CD4-positive, alpha-beta T cell treated with Interferon alpha-2 for 1 hour (primary cell): Measurements from ENCODE around the gene REXO5.
"Not testable (repeated sequence)": the region's sequence is repeated elsewhere in the genome, so short reads cannot be mapped to it uniquely, and the experiment has no call there.

Experiments used
- DNase-seq, 2 donors: peaks; one replicate each; pipeline ENCODE4 v3.0.0-alpha.2; 2020 to 2022

Gene REXO5

DNA sequence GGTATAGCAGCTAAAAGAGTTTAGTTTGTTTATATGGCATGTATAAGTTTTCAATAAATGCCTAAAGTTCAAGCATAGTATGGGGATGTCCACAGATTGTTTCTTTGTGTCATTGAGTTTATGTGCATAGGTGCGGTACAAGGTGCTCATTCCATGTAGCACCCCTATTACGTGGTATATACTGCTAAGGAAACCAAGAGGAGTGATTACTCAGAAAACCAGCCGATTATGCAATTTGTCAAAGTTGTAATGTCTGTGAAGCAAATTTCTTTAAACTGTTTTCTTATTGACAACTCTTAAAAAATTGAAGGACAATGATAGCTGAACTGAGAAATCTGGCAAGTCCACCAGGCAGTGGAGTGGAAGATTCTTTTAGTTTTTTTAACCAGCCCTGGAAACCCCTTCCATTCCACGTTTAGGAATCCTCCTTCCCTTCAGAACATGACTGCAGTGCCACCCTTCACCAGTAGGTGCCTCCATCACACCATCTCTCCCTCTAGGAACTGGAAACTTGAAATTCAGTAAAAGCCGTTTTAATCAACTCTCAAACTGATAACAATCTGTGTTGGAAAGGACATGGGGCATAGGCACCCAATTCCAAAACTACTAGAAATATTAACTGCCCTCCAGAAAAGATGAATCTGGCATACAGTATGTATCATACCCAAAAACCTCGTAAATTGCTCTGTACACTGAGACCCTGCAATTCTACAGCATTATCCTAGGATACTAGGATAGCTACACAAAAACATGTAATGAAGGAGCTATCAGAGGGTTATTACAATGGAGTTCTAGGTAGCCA lies 43.5 kb downstream of the REXO5 start:
- DNase-seq, result peak; percentile 53 to 70

DNA sequence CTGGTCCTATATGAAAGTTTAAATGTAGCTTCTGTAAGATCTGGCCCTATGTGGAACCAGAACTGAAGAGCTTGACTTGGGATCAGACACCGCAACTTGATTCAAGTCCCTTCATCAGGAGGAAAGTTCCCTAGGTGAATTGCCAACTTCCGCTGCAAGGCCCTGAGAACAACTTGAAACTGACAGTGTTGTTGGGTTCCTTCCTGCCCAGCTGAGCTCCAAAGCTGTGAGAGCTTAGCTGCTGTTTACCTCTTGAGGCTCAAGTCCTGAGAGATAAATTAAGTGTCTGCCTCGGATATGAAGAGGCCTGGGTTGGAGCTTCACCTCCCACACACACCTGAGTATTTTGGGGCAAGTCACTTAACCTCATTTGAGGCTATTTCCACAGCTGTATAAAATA lies 44.7 kb downstream of the REXO5 start:
- DNase-seq, result no peak

DNA sequence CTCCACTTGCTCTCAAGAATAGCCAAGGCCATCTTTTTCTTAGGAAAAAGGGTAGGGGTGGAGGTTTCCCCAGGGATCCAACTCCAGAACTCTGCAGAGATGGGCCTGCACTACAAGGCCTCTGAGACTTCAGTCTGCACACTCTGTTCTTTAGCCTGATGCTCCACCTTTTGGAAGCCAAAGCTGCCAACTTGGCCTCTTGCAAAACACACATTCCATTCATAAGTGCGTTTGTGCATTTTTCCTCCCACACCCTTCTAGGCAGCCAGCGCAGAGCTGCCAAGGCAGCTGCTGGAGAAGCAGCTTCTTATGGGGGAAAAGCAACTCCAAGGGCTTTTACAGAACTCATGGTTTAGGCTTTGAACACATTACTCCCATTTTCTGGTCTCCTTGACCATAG lies 45.3 kb downstream of the REXO5 start:
- DNase-seq, result no peak

DNA sequence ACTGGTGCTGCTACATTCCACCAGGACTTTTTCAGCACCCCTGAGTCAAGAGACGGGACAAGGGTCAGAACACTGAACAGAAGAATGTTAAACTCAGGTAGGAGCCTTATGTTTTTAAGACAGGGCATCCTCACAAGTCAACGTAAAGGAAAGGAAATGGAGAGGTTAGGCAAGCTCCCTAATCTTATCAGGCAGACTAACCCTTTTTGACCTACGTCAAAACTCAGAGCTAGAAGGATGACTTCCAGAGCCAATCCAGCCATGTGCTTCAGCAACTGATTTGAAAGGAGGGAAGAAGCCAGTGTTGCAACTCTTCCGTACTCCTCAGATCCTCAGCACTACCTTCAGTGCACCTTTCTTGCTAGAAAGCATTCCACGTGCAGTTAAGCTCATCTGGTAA lies 46.8 kb downstream of the REXO5 start:
- DNase-seq, result no peak

DNA sequence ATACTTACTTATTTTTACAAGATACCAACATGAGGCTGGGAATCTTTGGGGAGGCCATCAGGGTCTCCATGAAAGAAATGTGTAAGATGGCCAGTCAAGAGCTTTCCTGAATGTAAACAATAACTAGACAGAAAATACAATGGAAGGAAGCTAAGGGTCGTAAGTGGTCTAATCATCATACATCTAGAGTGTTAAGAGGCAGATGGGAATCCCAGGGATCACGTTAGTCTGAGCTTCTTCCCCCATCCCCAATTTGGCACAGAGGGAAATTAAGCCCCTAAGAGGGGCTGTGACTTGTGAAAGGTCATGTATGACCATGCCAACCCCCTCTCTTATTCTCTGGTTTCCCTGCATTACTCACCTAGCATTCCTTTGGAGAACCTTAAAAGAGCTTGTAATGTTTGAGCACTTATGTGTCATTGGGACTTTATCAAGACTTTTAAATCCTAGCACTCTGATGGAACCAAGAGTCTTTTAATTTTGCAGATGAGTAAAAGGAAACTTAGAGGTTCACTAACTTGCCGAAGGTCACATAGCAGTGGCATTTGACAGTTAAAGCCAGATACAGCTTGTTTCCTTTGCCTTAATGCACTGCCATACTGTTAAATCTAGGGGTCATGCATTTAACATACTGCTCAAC lies 47.8 kb downstream of the REXO5 start:
- no peak for DNase-seq

DNA sequence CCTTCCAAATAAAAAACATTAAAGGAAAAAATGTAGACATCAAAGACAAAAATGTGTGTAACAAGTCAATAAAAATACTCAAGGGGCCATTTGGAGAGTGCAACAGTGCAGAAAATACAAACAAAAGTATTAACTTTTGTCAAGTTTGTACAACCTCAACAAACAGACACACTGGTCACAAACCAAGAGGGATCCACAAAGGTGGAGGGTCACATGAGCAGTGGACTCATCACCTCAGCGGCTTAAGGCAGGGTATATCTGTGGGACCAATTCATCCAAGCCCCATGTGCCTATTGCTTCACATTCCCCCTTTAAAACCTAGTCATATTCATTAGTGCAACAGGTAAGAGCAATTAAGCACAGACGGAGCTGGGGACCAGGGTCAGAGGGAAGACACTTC lies 48.6 kb downstream of the REXO5 start:
- DNase-seq, result no peak

DNA sequence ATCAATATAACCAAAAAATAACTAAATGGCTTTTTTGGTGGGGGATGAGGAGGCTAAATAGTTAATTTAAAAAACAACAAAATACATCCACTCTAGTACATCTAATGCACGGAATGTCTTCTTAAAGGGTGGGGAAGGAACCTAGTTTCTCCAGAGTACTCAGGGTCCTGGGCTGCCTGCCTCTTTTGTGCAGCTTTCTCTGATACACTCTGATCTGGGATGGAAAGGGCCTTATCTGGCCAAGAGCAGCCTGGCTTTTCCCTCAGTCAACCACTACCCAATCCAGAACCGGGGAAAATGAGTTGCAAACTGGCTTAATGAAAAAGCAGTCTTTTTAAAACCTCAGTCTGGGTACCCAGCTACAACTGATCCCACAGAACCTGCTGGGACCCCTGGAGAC lies 51.0 kb downstream of the REXO5 start:
- no peak for DNase-seq

DNA sequence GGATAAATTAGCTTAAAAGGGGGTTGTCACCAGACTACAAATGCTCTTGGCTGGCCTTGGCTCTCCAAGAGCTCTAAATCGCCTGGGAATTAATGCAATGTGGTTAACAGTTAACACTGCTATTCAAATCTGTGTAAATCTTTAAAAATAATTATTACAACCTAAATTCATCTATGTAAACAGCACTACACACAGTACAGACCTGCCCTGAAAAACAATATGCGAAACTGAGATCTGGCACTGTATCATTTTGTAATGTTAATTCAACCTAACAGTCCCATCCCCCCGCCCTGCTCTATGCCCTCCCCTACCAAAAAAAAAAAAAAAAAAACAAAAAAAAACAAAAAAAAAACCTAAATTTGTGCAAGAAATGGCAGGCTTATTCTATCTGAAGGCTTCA lies 52.9 kb downstream of the REXO5 start:
- DNase-seq, result no peak

DNA sequence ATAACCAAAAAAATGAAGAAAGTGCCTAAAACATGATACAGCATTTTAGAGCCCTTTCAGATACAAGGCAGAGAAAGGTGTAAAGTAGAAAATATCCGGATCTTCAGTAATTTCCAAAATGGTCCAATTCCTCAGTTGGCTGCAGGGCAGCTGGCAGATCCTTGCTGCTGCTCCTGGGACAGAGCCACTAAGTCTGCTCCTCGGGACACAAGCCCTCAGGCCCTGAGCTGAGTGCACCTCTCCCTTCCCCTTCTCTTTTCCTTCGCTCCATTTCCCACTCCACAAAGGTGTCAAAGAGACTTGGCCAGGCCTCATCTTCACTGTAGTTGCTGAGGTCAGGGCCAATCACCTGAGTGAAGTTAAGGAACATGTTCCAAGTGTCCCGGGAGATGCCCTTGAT lies 53.4 kb downstream of the REXO5 start:
- no peak for DNase-seq

DNA sequence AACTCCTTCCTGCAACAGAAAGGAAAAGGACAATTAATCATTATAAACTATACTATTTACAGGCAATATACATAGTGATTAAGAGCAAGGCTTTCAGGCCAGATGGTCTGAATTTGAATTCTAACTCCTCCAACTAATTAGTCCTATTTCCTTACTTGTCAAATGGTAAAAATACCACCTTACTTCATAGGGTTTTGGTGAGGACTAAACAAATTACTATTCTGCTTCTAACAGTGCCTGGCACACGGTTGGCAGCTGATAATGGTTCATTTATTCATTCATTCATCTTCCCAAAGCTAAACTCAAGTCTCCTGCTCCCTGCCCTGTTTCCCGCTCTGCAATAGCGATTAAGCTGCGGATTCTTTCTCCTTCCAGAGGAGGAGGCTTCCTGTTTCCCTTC lies 54.0 kb downstream of the REXO5 start:
- no peak for DNase-seq

DNA sequence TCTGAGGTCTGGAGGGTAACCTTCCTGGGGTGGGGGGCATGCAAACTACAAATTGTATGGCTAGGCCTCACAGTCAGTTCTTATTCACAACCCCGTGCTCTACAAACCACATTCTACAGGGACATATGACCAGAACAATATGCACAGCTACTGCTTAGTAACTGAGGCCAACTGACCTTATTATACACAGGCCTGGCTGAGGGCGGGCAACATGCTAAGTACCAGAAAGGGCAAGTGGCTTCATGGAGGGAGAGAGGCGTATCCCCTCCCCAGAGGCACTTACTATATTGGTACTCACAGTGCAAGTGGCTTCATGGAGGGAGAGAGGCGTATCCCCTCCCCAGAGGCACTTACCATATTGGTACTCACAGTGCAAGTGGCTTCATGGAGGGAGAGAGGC lies 54.7 kb downstream of the REXO5 start:
- DNase-seq, result not testable (repeated sequence)

DNA sequence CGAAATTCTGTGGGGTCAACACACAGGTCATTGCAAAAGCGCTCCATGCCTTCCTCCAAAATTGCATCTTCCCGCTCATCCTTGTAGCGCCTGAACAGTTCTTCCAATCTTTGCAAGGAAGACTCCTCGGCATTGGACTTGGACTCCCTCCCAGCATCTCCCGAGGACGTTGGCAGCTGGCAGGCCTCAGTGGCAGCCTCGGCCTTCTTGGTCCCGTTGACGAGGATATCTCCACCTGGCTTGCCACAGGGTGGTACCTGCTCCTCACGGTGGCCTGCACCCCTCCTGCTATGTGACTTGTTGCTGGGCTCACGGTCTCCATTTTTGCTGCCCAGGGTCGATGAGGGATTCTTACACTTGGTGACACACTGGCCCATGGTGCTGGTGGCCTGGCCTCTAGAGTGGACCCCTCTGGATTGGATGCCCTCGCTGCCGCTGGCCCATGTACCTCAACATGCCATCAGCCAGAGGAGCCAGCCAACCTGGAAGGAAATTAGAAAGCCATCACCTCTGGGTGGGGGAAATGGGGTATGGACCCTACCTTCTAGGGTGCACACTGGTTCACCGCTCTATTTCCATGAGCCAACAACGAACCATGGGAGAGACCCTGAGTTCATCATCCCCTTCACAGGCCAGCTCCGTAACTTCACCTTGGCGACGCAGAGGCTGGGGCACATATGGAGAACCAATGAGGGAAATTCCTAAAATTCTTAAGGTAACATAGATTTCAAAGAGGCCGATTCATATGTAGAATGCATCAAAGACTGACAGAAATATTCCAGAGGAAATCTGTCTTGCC lies 56.0 kb downstream of the REXO5 start:
- DNase-seq, result no peak

DNA sequence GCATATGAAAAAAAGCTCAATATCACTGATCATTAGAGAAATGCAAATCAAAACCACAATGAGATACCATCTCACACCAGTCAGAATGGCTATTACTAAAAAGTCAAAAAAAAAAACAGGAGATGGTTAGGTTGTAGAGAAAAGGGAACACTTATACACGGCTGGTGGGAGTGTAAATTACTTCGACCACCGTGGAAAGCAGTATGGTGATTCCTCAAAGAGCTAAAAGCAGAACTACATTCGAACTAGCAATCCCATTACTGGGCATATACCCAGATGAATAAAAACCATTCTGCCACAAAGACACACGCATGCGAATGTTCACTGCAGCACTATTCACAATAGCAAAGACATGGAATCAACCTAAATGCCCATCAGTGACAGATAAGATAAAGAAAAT lies 58.0 kb downstream of the REXO5 start:
- DNase-seq, result not testable (repeated sequence)

DNA sequence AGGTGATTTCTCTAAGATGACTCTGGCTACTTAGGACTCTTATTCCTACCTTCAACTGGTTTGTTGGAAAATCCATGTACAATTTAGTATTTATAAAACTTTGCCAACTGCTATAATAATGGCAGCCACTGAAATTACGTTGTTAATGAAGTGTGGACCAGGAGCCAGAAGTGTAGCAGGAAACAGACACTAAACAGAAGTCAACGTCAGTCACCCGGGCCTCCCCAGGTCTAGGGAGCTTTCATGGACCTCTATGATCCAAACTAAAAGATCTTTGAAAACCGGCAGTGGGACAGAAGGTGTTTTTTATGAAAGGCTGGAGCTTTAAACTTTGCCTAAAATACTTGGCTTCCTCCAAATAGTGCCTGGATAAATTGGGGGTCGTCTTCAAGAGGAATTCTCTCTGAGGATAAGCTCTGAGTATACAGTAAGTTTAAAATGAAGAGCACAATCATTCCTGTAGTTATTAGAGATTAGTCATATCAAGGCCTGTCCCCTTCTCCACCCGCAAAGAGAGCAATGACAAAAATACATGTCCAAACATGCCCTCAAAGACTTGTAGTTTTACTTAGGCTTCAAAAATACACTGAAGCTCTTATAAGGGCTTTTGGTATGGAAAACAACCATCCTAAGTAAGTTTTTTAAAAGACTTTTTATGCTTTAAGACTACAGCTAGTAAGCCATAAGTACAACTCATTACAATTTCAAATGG lies 59.2 kb downstream of the REXO5 start:
- DNase-seq, result no peak

DNA sequence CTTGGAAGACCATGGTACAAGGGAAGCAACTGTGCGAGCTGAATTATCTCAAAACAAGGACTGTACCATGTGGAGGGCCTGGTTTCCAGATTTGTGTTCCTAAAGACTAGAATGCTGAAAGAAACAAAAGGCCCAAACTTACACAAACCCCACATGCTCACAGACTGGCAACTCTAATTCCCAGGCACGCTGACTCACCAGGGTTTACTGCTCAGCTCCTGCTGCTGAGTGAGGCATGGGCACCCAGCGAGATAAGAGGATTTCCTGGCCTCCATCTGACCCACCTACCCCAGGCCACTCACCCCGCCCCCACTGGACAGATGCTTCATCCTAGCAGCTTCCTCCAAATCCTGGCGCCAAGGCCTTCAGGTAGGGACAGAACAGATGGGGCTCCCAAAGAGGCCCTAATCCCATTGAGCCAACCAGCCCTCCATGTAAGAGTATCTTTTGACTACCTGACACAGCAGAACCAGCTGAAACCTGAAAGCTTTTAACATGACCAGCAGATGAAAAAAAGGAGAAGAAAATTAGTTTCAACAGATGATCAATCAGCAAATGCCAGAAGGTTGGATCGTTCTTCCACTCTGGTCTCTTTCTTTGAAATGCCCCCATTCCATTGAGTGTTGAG lies 59.9 kb downstream of the REXO5 start:
- no peak for DNase-seq

DNA sequence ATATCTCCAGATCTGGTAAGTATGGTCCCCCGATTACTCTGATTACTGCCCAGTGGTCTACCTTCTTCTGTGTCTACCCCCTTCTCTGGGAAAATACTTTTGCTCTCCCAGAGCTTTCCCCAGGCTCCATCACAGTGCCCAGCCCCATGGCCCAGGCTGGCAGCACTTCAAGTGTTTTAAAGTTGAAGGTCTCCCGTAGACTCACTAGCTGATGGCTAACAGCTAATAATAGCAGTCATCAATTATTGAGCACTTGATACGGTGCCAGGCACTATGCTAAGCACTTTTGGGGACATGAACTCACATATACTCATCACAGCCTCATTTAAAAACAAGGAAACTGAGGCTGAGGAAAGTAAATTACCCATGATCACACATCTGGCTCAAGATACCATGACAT lies 60.5 kb downstream of the REXO5 start:
- DNase-seq, result no peak

DNA sequence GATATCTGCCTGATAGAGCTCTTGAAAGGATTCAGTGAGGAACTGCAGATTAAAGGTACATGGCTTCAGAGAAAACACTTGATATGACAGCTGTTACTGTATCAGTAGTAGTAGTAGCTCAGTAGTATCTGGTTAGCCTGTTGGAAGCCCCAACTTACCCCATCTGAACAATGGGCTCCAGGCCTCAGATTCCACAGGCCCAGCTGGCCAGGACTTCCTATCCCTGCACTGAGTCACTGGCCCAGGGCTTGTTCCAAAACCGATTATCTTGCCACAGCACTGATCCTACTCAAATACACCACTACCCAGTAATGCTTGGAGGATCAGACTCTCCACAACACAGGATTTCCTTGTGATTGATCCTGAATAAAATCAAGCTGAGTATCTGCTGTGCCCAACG lies 61.3 kb downstream of the REXO5 start:
- no peak for DNase-seq

DNA sequence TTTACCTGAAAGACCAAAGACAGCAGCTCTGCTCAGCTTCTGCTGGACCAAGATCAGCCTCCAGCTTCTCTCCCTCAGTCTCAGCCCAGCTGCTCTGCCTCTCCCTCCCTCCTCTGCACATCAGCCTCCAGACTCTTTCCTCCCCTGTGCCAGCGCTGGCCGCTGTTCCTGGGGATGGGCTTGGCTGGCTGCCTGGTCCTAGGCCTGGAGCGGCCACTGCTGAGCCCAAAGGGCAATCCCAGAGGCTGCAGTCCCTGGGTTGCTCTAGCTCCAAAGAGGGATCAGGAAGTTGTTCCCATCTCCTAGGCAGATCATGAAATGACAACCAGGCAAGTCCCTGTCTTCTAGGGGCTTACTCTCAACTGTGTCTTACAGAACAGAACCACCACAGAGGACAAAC lies 62.6 kb downstream of the REXO5 start:
- no peak for DNase-seq

DNA sequence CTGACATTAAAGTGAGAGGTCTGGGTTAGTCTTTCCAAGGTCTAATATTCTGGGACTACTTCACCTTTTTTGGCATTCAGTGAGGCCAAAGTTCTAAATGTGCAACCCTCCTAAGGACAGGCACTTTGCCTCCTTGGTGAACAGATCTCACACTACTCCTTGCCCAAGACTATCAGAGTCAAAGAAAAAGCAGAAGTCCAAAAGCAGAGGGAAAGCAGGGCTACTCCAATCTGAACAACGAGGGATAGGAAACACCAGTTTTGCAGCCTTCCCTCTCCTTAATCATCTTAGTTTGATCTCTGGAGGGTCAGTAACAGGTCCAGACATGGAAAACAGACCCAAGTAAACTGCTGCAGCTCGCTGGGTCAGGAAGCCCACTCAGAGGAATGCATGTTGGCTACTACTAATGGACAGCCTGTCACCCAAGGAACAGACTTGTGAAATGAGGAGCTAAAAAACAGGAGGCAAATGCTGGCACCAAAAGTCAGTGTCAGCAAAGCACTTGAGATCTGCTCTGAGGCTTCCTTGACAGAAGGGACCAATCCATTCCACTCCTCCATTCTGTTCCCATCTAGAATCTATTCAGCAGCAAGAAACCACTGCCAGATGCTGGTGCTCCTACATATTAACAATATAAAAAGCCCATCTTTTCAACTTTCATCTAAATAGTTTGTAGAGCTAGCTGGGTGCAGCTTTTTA lies 63.9 kb downstream of the REXO5 start:
- no peak for DNase-seq

DNA sequence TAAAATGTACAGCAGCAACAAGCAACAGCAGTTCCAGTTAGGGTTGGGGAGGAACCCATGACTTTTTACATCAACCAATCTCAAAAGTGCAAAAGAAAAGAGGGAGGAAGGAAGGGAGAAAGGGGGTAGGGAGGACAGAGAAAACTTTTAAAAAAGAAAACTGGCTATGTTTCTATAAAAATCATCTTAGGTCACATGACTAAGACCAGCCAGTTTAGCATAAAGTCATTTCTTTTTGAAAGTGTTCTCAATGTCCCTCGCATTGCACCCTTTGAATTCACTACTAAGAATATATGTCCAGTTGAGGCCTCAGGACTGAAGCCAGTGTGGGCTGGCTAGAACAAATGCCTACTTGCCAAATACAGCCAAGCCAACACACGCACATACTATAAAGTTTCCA lies 64.9 kb downstream of the REXO5 start:
- DNase-seq, result no peak

DNA sequence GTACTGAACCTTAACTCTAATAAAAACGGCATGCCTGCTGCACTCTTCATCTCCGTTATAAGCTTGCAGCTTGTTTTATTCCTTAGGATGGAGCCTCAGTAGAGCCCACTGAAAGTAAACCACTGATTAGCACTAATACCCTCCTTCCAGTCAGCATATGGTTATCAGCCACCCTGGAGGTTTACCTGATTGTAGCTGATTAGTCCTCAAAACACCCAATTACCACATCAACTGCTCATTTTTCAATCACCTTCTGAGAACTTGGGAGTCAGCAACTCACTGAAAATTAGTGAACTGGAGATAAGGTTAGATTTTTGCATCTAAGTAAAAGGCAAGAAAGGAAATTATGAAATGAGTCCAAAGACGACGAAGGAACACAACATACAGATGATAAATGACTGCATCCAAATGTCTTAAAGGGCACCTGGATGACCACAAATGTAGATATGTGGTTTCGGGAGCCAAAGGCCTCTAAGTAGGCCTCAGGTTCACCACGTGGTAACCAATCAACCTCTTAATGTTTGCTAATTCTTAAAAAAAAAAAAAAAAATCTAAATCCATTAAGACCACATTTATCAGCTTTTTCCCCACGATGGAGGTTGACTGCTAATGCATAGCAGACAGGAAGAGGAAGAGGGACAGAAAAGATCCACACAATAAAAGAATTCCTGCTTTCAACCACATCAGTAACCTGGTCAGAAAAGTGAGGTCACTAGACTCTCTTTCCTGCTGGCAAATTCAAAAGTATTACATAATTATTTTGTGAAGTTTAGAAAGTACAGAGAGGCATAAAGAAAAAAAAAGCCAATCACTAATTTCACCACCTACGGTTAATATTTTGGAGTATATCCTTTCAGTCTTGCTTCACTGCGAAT lies 65.9 kb downstream of the REXO5 start:
- no peak for DNase-seq
